ENCODE measurements around the gene EXOC4.

Gene EXOC4

DNA sequence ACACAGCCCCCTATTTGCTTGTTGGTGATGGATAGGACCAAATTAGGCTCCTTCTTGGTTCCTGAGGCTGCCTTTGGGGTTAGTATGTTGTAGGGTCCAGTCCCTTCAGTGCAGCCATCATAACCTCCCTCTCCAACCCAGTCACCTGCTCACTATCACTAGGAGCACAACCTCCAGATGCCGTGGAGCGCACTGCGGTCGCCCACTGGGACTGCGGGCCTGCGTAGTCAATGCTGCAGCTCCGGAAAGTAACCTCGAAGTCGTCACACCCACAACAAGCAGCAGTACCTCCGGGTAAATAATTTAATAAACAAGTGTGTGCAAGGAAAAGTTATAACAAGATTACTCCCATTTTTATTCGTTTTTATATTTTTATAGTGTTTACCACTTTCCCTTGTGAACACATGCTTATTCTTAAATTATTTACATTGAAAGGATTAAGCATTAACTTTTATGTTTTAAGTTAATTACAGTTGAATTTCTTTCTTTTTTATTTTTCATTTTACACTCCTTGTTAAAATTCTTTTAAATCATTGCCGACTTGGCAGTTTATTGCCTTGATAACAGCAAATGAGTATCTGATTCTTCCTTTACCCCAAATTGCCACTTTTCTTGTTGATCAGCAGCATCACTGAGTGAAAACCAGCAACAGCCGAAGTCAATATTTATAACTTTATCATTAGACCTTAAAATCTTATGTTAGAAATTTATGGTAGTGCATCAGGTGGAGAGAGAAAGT, 474.8 kb downstream of the EXOC4 start:
- DNase-seq, result no peak

DNA sequence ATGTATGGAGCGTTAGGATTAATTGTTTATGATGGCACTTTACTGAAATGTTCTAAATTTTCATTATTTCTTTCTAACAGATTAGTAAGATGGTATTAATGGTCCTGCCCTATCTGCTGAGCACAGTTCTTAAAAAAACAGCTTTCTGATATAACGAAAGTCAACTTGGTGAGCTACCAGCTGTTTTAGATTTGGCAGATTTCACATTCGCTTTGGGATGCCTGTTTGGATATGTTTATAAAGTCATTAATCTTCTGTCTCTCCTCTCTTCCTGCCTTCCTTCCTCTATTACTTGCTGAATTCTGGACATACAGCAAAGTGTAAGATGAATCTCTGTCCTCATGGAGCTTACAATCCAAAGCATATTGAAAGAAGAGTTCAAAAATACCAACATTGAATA, 477.5 kb downstream of the EXOC4 start:
- no peak for DNase-seq

DNA sequence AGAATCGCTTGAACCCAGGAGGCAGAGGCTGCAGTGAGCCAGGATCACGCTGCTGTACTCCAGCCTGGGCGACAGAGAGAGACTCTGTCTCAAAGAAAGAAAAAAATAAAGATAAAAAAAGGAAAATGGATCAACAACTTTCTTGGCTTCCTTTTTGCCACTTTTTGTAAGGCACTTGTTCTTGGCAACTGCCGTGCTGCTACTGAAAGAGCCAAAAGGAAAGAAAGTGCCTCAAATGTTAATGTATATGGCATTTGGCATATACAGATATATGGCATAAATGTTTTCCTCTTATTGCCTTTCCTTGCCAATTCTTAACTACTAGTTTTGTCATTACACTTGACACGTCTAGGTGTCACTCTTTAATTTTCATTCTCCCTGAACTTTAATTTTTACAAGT, 480.5 kb downstream of the EXOC4 start:
- no peak for DNase-seq

DNA sequence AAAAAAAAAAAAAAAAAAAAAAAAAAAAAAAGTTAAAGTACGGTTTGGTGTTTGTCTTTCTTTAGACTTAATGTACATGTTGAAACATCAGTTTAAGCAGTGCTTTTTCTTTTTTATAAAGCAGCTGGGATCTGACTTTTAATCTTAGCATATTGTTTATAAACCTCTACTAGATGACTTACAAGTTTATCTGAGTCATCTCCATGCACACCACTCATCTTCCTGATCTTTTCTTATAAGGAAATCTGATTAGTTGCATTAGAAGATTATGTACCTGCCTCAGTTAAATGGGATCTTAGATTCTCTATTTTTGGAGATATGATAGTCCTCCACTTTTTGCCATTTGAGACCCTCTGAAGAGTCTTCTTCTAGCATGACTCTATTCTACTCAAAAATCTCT, 482.3 kb downstream of the EXOC4 start:
- DNase-seq, result peak; percentile 33

DNA sequence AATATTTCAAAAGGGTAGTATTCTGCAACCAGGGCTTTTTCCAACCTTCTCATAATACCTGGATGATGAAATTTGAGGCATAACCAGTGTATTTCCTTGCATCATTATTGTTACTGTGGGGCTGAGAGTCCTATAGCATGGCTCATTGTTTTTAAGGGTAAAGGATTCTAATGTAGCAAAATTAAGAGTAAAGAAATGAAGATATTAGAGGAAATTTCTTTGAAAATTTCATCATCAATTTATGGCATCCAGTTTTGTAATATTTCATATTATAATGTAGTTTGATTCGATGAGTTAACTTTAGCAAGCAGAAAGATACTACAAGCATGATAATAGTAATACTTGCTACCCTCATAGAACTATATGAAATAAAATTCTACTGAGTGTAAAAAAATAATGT, 486.9 kb downstream of the EXOC4 start:
- DNase-seq, result no peak

DNA sequence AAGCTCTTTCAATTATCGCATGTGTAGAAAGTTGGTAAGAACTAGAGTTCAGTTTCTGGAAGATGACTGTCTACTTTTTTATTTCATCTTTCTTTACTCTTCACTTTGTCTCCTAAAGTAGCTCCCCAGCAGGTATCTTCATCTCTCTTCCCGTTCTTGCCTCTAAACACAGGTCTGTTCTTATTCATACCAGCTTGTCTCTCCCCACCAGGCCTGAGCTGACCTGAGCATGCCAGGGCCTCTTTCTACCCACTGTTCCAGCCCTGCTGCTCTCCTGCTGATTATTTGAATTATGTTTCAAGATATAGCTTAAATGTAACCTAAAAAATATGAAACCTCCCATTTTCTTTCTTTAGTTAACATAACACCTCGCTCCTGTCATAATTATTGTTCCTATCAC, 488.2 kb downstream of the EXOC4 start:
- DNase-seq, result no peak

DNA sequence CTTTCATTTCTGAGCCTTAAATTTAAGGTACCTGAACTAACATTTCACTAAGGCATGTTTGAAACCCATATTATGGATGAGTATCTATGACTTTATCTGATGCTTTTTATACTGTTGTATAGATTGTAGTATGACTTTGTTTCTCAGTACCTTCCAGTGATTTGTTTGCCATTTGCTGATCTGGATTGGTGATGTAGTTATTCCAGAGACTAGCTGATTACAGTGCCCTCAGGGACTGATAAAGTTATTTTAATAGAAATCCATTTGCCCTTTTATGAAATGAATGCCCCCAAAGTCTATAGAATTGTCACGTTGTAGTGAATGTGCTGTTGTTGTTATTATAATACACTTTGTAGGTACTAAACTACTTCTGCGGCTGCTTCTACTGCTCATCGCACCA, 488.8 kb downstream of the EXOC4 start:
- no peak for DNase-seq

DNA sequence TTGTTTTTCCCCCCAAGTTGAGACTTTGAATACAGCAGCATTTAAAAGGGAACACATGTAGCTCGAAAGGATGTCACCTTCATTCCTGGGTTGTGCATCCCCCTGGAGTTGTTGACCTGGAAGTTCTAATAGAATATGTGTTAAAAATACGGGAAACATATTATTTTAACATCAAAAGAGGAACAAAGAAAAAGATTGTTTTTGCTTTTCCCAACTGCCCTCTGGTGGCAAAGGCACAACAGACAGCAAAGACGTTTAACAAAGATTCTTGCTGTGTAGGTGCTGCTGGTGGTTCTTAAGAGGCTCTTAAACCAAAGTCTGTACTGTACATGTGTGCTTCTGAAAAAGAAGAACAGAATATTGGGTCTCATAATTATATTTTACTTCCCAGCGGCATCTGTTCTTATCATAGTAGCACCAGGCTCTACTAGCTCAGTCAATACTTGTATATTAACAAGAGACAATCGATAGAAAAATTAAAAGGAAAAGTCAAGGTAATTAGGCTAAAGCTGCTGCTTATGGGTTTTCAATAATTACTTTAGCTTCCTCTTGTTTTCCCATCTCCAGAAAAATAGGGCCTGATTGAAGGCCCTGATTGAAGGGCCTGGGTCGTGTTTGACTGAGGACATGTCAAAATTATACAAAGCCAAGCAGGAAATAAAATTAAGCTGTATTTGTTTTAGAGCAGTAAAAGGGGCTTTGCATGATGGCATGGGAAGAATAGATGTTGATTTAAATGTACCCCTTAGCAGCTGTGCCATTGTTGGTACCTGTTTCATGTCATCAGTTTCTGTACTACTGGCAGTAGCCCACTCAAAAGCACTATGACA, 490.0 kb downstream of the EXOC4 start:
- peak; percentile 32 for DNase-seq

DNA sequence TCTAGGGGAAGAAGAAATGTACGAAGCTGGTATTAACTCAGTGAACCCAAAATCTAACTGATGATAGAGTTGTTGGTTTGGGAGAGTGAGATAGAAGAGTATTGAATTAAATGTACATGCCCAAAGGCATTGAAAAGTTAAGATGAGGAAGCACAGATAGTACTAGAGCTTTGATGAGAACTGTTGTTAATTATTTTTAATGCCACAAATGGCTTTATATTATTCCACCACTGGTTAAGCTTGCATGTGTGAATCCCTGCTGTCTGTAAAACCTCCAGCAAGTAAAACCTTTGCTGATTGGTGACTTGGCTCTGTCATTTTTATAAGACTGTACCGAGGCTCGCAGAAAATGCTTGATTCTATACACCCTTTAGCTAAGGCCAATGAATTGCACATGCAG, 491.6 kb downstream of the EXOC4 start:
- no peak for DNase-seq

DNA sequence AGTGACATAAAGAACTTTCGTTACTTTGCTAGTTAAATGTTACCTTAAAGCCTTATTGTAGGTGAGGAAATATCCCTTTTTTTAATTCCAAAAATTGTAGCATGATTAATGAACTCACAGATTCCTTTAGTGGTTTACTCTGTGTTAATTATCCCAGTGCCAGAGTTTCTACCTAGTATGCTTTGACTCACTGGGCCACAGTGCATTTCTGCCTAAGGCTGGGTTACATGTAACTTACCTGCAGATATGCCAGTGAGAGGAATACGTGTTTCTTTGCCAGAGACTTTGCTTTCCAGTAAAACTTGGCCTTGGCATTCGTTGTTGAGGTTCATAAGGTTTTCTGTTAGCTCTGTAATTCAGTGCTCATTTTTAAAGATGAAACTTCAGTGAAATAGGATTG, 493.4 kb downstream of the EXOC4 start:
- no peak for DNase-seq

DNA sequence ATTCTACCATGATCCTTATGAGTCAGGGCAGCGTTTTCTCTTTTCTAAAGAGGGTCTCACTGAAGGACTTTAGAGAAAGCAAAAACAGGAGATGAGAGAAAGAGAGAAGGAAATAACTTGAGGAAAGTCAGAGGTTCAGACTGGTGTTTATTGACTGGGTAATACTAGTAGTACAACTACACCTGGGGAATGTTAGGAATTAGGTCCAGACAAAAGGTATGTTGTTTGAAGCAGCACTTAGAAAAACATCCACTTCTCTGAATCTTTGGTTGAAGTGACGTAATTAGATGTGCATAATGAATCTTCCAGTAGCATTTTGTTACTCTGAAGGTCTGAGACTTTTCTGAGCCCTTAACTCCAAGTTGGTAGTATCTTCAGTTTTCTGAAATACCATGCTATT, 494.0 kb downstream of the EXOC4 start:
- DNase-seq, result no peak

DNA sequence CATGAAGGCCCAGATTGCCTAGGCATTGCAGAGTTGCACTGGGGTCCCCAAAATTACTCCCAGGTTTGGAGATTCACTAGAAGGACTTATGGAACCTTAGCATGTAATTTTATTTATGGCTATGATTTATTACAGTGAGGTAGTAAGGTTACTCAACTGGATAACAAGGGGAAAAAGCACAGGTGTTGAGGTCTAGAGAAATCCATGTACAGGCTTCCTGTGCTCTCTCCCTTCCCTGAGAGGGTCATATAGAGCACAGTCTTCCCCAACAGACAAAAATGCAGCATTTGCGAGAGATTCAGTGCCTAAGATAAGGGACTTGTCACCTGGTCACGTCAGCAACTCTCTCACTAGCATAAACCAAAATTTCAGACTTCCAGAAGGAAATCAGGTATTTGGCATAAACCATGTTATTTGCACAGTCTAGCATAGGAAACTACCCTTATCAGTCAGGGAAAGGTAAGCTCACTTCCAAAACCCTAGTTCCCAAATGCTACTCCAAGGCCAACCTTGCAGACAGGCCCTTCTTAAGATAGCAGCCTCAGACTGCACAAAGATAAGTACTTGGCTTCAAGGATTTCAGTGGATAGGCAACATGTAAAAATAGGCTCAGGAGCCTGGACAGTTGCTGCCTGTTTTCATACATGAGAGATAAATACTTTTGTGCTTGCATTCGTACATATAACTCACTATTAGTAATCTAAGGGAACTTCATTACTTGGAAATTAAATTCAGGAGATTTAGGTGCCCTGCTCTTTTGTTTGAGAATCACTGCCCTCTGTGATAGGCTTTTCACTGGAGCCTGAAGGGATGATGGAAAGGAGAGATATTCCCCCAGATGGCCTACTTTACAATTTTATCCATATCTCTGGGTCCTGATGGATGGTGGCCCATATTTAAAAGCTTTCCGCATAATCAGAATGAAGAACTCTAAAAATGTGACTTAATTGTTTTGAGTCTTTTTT, 495.8 kb downstream of the EXOC4 start:
- DNase-seq, result no peak

DNA sequence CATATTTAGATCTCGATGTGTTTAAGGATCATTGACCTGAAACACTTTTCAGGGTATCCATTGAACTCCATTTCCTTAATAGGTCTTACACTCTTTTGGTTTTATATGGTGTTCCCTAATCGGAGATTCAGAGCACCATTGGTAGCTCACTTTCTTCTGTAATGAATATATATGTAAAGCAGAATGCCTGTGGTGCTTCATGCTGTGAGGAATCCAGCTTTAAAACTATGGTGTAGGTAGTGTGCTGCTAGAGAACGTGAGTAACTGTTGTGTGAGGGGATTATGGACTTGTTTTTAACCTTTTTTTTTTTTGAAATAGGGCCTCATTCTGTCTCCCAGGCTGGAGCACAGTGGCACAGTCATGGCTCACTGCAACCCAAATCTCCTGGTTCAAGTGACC, 497.4 kb downstream of the EXOC4 start:
- DNase-seq, result no peak

DNA sequence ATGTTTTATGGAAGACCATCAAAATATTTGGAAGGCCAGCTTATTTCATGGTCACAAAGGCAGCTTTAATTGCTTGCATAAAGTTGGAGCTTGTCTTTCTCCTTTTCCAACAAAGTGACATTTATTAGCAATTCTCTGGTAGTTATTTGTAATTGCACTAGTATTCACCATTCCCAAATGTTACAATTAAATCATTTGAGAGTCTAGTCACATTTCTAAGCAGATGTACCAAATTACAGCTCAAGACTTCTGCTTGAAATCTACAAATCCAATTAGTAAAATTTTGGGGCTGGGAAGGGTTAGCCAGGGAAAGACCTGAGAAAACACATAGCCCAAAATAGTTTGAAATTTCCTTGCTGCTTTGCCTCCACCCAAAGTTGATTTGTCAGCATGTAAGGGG, 498.2 kb downstream of the EXOC4 start:
- DNase-seq, result peak; percentile 11

DNA sequence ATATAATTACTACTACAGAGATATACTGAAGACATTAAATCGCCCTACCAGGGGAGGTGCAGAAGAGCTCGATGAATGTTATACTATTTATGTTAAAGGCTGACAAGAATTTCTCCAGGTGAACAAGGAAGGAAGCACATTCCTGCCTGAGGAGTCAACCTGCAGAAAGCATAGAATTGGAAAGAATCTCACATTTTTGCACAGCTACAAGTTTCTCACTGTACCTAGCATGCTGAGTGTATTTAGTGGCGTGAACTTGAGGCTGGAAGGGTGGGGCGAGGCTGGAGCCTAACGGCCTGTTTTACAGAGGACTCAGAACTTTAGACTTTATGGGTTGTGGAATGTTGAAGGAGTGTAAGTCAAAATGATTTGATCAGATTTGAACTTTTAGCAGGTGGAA, 500.6 kb downstream of the EXOC4 start:
- DNase-seq, result no peak

DNA sequence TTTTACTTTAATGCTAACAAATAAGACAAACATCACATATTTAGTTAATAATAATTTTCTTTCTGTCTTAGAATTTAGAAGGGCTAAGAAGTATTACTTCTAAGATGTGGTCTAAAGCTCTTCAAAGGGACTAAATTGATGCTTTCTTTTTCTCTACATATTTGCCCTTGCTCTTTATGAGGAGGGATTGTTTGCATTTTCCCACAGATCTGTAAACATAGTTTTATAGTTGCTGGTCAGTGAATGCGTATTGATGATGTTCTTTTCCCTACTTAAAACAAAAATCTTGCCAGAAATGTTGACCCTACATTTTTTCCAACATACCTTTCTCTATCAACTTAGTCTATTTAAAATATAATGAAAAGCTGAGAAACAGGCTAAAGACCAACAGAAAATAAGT, 501.8 kb downstream of the EXOC4 start:
- no peak for DNase-seq

DNA sequence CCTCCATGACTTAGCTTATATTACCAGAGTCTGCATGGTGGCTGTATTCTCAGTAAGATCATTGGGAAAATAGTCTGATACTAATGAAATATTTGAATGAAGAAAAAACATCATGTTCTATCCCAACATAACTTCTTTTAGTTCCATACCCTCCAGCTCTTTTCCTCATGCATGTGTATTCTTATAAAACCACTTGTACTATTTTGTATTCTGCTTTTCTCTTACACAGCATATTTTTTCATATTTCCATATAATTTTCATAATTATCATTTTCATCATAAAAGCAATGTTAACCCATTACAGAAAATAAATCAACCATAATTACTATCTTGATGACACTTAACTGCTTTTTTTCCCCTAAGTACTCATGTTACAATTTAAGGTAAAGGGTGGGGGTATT, 503.0 kb downstream of the EXOC4 start:
- no peak for DNase-seq

DNA sequence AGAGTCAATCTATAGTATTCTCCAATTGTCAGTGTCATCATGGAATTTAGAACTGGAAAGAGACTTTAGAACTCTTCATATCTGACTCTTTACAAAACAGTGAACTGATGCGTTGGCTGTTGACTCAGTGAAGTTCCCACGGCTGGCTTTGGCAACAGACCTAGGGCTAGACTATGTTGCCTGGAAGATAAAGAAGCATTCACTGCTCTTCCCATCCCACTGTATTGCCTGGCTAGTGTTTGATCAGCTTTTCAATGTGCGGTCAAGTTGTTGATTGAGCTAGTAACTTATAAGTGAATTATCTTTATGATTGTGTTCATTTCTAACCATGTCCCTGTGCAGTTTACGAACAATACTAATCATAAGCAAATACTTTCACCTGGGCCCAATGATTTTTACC, 508.6 kb downstream of the EXOC4 start:
- DNase-seq, result no peak

DNA sequence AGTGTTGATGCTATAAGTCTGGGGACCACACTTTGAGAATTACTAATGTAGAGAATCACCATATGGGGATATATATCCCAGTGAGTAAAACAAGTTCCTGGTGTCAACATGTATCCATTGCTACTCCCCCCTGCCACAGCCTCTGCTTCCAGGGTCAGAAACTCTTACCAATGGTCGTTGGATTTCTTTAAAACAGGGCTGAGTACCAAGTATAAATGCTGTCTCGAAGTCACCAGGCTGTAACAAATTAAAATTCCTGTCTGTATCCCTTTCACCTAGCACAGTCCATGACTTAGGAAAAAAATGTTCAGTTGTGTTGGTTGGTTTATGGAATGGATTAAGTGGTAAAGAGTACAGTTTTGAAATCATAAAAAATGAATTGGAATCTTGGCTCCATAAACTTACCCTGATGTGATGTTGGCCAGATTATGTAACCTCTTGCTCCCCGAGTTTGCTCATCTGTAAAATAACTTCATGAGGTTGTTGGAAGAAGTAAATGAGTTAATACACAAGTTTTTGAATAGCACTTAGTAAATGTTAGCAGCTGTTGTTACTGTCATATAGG, 510.3 kb downstream of the EXOC4 start:
- no peak for DNase-seq

DNA sequence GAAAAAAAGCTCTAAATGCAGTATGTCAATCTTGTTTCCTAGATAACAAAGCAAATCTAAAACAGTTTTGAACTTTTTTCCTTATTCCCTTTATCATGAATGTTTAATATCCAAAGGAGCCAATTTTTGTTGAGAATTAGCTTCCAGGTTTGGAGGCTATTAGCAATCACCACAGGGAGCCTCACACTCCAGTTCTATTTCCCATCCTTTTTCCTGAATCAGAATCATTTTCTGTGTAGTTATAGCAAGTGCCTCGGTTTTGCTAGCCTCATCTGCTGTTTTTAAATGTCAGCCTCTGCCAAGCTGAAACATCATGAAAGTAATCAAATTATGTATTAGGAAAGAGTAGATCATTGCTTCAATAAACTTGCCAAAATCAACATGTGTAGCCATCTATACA, 516.8 kb downstream of the EXOC4 start:
- no peak for DNase-seq

DNA sequence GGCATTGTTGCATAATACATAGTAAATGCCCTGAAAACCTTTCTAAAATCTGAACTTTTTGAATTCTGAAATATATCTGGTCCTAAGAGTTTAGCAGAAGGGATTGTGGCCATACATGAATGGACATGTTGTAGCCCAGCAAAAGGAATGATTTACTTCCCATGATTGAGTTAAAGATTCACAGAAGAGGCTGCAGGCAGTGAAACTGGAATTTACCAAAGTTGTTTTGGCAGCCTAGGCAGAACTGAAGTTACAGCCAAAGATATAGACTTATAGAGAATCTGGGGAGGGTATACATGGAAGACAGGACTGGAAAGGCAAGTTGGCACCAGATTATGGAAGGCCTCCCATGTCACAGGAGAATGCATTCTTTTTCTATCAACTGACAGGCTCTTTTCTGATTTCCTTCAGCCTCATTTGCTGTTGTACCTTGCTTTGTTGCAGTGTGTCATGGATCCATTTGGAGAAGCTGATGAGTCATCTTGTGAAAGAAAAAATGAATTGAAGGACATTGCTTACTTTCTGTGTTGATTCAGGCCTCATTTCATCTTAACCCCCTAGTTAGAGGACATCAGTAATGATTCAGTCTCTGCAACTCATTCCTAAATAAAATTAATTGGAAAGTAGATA, 518.1 kb downstream of the EXOC4 start:
- DNase-seq, result no peak

DNA sequence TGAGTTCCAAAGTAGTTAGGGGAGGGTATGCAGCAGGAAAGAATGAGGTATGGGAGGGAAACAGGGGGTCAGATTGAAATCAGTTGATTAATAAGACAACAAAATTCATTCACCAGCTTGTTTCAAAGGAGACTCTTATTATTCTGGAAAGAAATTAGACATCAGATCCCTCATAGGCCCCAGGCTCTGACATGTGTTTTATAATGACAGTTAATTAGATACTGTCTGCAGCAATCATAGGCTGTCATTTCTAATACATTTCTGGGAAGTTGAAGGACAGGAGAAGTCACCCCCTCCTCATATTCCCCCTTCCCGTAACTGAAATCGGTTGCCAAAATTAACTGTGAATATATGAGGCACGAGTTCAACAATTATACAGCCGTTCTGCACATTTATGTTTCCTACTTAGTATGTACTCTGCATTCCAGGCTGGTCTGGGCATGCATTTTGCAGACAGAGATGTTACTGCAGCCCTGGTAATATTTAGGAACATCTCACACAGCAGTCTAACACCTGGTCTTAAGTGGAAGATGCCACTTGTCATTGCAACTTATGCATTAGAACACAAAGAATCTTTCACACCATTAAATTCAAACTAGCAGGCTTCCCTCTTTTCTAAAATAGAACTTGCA, 519.0 kb downstream of the EXOC4 start:
- DNase-seq, result no peak
